GM13976 (cell line): ENCODE data around the gene TUB.

Experiments used
- DNase-seq: peaks from one replicate; pipeline ENCODE4 v3.0.0; 2012; ENCODE audit warnings: low spot score
- CTCF ChIP-seq: IDR thresholded peaks from 2 replicates; pipeline ENCODE4 v1.5.1; 2012; ENCODE audit warnings: borderline replicate concordance, mild to moderate bottlenecking; ENCODE audit not compliant: insufficient read depth; ENCODE audit errors: extremely low read depth, missing control alignments, control extremely low read depth
- in situ Hi-C: fragments of 300-500 bp; cut with MboI; formaldehyde crosslinking; loops from one replicate; pipeline ENCODE4 v1.12.0; 2022; ENCODE audit warnings: low sequenced_read_pairs, mixed read lengths, inconsistent platforms; ENCODE audit not compliant: unreplicated experiment

The TUB gene

DNA sequence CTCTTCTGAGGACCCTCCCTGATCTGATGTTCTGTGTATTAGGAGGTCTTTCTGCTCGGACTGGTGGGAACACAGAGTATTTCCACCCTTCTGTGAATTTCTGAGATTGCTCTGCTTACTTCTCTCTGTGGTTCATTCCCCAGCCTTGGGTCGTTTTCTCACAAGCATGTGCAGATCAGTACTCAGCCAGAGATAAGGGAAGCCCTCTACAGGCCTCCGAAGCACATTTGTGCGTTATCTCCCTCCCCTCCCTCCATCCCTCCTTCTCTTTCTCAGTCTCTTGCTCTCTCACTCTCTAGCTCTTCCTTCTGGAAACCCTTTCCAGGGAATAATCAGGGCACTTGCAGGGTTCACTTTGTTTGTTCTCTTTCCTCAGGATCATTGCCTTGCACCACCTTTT lies 35.2 kb upstream of the TUB start:
- TF ChIP-seq CTCF, result no peak
- in situ Hi-C loops, result no loop called here
- no peak for DNase-seq

GRCh38 chr11:8047382-8047781 lies 33.6 kb upstream of the TUB start:
- in situ Hi-C loops, result no loop called here
- no peak for DNase-seq
- no peak for TF ChIP-seq CTCF

DNA sequence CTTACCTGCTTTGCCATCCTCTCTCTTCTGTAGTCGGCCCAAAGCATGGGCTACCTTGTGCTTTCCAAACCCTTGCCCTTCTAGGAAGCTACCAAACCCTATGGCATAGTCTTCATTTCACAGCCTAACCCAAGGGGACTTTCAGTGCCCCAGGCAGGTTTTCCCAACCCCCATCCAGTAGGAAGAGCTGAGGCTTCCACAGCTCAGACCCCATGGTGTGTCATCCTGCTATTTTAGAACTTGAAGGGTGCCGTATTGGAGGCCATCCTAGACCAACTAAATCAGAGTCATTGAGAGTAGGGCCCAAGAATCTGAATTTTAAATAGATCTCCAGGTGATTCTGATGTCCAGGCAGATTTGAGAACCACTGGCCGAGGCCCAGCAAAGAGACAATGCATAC lies 31.9 kb upstream of the TUB start:
- no peak for DNase-seq
- no peak for TF ChIP-seq CTCF
- in situ Hi-C loops, result no loop called here

DNA sequence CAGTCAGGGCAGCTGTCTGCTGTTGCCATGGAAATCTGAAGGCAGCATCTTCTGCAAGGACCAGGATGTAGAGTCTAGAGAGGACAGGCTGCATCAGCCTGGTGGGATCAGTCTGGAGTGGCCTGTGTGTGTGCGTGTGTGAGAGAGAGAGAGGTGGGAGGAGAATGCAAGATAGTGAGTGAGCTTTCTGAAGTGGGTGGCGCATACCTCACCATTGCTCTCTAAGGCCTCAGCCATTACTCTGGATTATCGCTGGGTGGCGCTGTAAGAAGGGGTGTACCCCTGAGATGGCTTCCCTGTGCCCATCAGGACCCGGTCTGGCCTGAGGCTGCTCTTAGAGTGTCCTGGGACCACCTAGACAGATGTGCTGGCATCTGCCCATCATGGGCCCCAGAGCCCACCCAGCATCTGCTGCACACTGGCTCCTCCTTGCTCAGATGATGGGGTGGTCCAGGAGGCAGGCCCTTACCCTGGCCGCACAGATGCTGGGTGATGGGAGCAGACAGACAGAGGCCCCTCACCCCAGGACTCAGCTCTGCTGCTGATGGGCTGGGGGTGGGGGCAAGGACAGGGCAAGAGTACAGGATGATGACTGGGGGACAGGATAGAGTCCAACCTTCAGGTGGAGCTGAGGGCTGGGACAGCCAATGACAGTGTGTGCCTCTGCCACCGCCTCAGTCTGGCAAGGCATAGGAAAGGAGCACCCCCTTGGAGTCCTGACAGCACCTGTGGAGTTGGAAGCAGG lies 25.7 kb upstream of the TUB start:
- TF ChIP-seq CTCF, result no peak
- no peak for DNase-seq
- in situ Hi-C loops, result no loop called here

- no peak for DNase-seq
- TF ChIP-seq CTCF, result no peak
- in situ Hi-C loops, result no loop called here
These were observed 25.0 kb upstream of the TUB start for GRCh38 chr11:8055836-8056526.

DNA sequence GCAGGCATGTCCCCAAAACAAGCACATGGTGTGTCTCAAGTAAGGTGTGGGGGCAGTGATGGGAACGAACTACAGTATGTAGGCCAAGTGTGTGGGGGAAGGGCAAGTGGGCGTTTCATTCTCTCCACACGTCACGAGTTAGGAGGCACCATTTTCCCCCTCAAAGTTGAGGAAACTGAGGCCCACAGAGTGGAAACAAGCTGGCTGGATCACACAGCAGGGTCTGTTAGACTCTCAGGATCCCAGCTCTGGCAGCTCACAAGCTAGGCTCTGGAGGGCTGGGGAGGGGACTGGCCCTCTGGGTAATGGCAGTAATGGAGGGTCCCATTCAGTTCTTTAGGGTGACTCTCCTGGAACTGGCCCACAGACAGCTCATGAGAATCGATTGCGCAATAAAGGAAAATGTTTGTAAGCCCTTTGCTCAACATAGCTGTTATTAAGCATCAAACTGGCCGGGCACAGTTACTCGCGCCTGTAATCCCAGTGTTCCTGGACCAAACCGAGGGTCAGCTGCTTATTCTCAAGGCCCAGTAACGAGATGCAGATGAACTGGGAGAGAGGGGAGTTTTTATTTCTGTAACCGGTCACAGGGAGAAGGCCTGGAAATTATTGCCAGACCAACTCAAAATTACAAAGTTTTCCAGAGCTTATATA lies 24.1 kb upstream of the TUB start:
- in situ Hi-C loops, result no loop called here
- TF ChIP-seq CTCF, result no peak
- DNase-seq, result no peak
